Measurements from ENCODE around the gene OPA1.

OPA1 gene

GRCh38 chr3:193620057-193620456 is 27.0 kb downstream of the OPA1 start:
- no peaks in the 10 kb centered on the region for H3K9me3 ChIP-seq (ENCODE audit: control insufficient read depth, insufficient read depth, low read depth, low read length)
- H3K27me3 ChIP-seq (ENCODE audit: control insufficient read depth, insufficient read depth, low read length), result no peaks in the 10 kb centered on the region
- no peak overlapping the region for H3K4me3 ChIP-seq (ENCODE audit: low read depth, low read length)
- no peak overlapping the region for H3K9ac ChIP-seq (ENCODE audit: low read length)
- peaks cover 63% of the 10 kb centered on the region for H3K36me3 ChIP-seq (ENCODE audit: control insufficient read depth, insufficient read depth, low read length)
- no peaks in the 10 kb centered on the region for H3K4me1 ChIP-seq (ENCODE audit: control insufficient read depth, insufficient read depth, low read length)
- no peak overlapping the region for H3K27ac ChIP-seq (ENCODE audit: low read depth, low read length)

- H3K27ac ChIP-seq (ENCODE audit: low read depth, low read length), result no peak overlapping the region
- no peaks in the 10 kb centered on the region for H3K27me3 ChIP-seq (ENCODE audit: control insufficient read depth, insufficient read depth, low read length)
- H3K9me3 ChIP-seq (ENCODE audit: control insufficient read depth, insufficient read depth, low read depth, low read length), result no peaks in the 10 kb centered on the region
- H3K9ac ChIP-seq (ENCODE audit: low read length), result no peak overlapping the region
- H3K4me3 ChIP-seq (ENCODE audit: low read depth, low read length), result no peak overlapping the region
- H3K36me3 ChIP-seq (ENCODE audit: control insufficient read depth, insufficient read depth, low read length), result peaks cover 58% of the 10 kb centered on the region
- no peaks in the 10 kb centered on the region for H3K4me1 ChIP-seq (ENCODE audit: control insufficient read depth, insufficient read depth, low read length)
These were observed 27.6 kb downstream of the OPA1 start for GRCh38 chr3:193620650-193621049.

GRCh38 chr3:193621127-193621526 is 28.1 kb downstream of the OPA1 start:
- 0 out of 2 replicates have a peak, but pooled peaks cover 2% of the 10 kb centered on the region for H3K4me1 ChIP-seq (ENCODE audit: control insufficient read depth, insufficient read depth, low read length)
- H3K9ac ChIP-seq (ENCODE audit: low read length), result no peak overlapping the region
- no peaks in the 10 kb centered on the region for H3K9me3 ChIP-seq (ENCODE audit: control insufficient read depth, insufficient read depth, low read depth, low read length)
- H3K27ac ChIP-seq (ENCODE audit: low read depth, low read length), result no peak overlapping the region
- H3K36me3 ChIP-seq (ENCODE audit: control insufficient read depth, insufficient read depth, low read length), result peaks cover 58% of the 10 kb centered on the region
- H3K4me3 ChIP-seq (ENCODE audit: low read depth, low read length), result no peak overlapping the region
- no peaks in the 10 kb centered on the region for H3K27me3 ChIP-seq (ENCODE audit: control insufficient read depth, insufficient read depth, low read length)

GRCh38 chr3:193630005-193630404 is 37.0 kb downstream of the OPA1 start:
- peaks cover 21% of the 10 kb centered on the region for H3K36me3 ChIP-seq (ENCODE audit: control insufficient read depth, insufficient read depth, low read length)
- no peaks in the 10 kb centered on the region for H3K27me3 ChIP-seq (ENCODE audit: control insufficient read depth, insufficient read depth, low read length)
- H3K4me3 ChIP-seq (ENCODE audit: low read depth, low read length), result no peak overlapping the region
- H3K27ac ChIP-seq (ENCODE audit: low read depth, low read length), result no peak overlapping the region
- no peak overlapping the region for H3K9ac ChIP-seq (ENCODE audit: low read length)
- H3K4me1 ChIP-seq (ENCODE audit: control insufficient read depth, insufficient read depth, low read length), result peaks cover 8% of the 10 kb centered on the region; the same call in 1 of the 2 replicates
- no peaks in the 10 kb centered on the region for H3K9me3 ChIP-seq (ENCODE audit: control insufficient read depth, insufficient read depth, low read depth, low read length)

DNA sequence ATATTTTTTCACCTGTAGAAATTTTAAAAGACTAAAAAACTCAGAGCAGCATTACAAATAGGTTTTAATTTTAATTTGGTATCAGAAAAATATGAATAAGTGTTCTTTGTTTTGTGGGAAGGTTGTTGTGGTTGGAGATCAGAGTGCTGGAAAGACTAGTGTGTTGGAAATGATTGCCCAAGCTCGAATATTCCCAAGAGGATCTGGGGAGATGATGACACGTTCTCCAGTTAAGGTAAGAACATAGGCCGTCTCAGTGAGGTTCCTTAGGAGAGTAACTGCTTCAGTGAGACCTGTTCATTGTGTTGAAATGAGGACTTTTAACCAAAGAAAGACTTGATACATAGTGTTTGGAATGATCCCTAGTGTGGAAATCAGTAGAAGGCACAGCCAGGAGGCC is 44.8 kb downstream of the OPA1 start:
- no peak overlapping the region for H3K4me3 ChIP-seq (ENCODE audit: low read depth, low read length)
- H3K27me3 ChIP-seq (ENCODE audit: control insufficient read depth, insufficient read depth, low read length), result no peaks in the 10 kb centered on the region
- H3K36me3 ChIP-seq (ENCODE audit: control insufficient read depth, insufficient read depth, low read length), result peaks cover 68% of the 10 kb centered on the region
- H3K4me1 ChIP-seq (ENCODE audit: control insufficient read depth, insufficient read depth, low read length), result no peaks in the 10 kb centered on the region
- H3K9ac ChIP-seq (ENCODE audit: low read length), result no peak overlapping the region
- no peak overlapping the region for H3K27ac ChIP-seq (ENCODE audit: low read depth, low read length)
- no peaks in the 10 kb centered on the region for H3K9me3 ChIP-seq (ENCODE audit: control insufficient read depth, insufficient read depth, low read depth, low read length)

- Histone ChIP-seq H3K27ac (ENCODE audit: low read depth, low read length) (no peak overlapping the region), H3K9ac (ENCODE audit: low read length) (no peak overlapping the region), H3K36me3 (ENCODE audit: control insufficient read depth, insufficient read depth, low read length) (peaks cover 78% of the 10 kb centered on the region), H3K4me1 (ENCODE audit: control insufficient read depth, insufficient read depth, low read length) (no peaks in the 10 kb centered on the region; the same call in 1 of the 2 replicates), H3K9me3 (ENCODE audit: control insufficient read depth, insufficient read depth, low read depth, low read length) (no peaks in the 10 kb centered on the region), H3K4me3 (ENCODE audit: low read depth, low read length) (no peak overlapping the region), H3K27me3 (ENCODE audit: control insufficient read depth, insufficient read depth, low read length) (no peaks in the 10 kb centered on the region)
These were observed 45.8 kb downstream of the OPA1 start for GRCh38 chr3:193638833-193639232.

GRCh38 chr3:193640165-193640715 is 47.2 kb downstream of the OPA1 start:
- H3K36me3 ChIP-seq (ENCODE audit: control insufficient read depth, insufficient read depth, low read length), result peaks cover 90% of the 10 kb centered on the region

DNA sequence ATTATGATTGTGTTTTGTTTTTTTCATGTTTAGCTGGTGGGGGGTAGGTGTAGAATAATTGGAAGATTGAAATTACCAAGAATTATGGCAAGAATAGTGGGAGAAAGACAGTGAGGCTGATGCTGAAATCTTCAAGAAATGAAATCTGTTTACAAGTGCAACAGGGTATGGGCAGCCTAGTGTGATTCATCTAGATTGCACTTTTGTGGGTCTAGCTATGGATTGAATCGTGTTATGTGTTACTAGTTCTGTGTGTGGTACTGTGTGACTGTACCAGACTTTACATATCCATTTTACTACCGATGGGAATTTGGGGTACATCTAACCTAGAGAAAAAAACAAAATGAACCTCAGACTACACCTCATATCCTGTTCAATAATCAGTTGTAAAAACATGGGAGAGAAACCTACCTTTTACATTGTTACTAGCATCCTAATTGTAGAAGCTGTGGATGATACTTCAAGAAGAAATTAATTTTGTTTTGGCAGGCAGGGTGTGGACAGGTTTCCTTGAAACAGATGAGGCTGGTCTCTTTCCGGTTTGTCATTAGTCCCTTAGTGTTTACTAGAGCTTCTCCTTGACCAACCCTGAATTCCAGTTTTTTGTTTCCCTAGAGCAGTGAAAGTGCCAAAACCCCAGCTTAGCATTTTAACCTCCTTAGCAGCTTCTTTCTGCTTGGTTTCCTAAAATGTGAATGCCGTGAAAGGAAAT is 47.9 kb downstream of the OPA1 start:
- H3K9me3 ChIP-seq (ENCODE audit: control insufficient read depth, insufficient read depth, low read depth, low read length), result no peaks in the 10 kb centered on the region
- H3K4me1 ChIP-seq (ENCODE audit: control insufficient read depth, insufficient read depth, low read length), result no peaks in the 10 kb centered on the region; the same call in 1 of the 2 replicates
- H3K4me3 ChIP-seq (ENCODE audit: low read depth, low read length), result no peak overlapping the region
- peaks cover 90% of the 10 kb centered on the region for H3K36me3 ChIP-seq (ENCODE audit: control insufficient read depth, insufficient read depth, low read length)
- no peak overlapping the region for H3K27ac ChIP-seq (ENCODE audit: low read depth, low read length)
- no peaks in the 10 kb centered on the region for H3K27me3 ChIP-seq (ENCODE audit: control insufficient read depth, insufficient read depth, low read length)
- no peak overlapping the region for H3K9ac ChIP-seq (ENCODE audit: low read length)

More at GRCh38 chr3:193640165-193640715, 47.2 kb downstream of the OPA1 start:
- Histone ChIP-seq H3K27me3 (ENCODE audit: control insufficient read depth, insufficient read depth, low read length) (no peaks in the 10 kb centered on the region), H3K4me3 (ENCODE audit: low read depth, low read length) (no peak overlapping the region), H3K4me1 (ENCODE audit: control insufficient read depth, insufficient read depth, low read length) (no peaks in the 10 kb centered on the region; the same call in 1 of the 2 replicates), H3K9me3 (ENCODE audit: control insufficient read depth, insufficient read depth, low read depth, low read length) (no peaks in the 10 kb centered on the region), H3K27ac (ENCODE audit: low read depth, low read length) (no peak overlapping the region), H3K9ac (ENCODE audit: low read length) (no peak overlapping the region)

DNA sequence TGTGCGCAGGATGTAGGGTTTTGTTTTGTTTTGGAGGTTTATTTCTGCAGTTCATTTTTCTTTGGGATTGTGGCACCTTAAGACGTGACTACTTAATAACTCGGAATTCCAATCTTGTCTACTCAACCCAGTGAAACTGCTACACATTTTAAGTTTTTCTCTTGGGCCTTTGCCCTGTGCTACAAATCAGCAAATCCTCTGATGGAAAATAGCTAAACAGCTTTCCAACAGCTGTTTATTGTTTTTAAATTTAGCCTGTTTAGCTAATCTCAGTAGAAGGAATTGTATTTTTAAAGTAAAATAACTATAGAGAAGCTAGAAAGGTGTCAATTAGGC is 48.4 kb downstream of the OPA1 start:
- no peaks in the 10 kb centered on the region; the same call in 1 of the 2 replicates for H3K4me1 ChIP-seq (ENCODE audit: control insufficient read depth, insufficient read depth, low read length)
- H3K27ac ChIP-seq (ENCODE audit: low read depth, low read length), result no peak overlapping the region
- no peak overlapping the region for H3K9ac ChIP-seq (ENCODE audit: low read length)
- H3K9me3 ChIP-seq (ENCODE audit: control insufficient read depth, insufficient read depth, low read depth, low read length), result no peaks in the 10 kb centered on the region
- H3K27me3 ChIP-seq (ENCODE audit: control insufficient read depth, insufficient read depth, low read length), result no peaks in the 10 kb centered on the region
- peaks cover 91% of the 10 kb centered on the region for H3K36me3 ChIP-seq (ENCODE audit: control insufficient read depth, insufficient read depth, low read length)
- H3K4me3 ChIP-seq (ENCODE audit: low read depth, low read length), result no peak overlapping the region

DNA sequence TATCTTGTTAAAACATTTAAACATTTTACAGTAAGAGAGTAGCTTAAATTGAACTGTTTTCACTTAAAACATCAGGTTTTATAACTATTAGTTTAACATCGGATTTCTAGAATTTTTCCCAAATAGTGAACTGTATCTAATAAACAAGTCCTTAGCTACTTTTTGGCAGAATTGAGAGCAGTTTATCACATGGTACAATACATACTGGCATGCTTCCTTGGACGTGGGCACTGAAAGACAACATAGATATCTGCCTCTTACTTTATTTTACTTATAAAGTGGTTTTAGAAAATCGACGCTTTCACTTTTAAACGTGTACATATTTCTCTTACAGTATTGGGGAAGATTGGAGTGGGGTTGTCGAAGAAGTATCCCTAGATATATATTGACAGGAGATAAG is 52.8 kb downstream of the OPA1 start:
- no peak overlapping the region for H3K27ac ChIP-seq (ENCODE audit: low read depth, low read length)
- H3K4me3 ChIP-seq (ENCODE audit: low read depth, low read length), result no peak overlapping the region
- no peak overlapping the region for H3K9ac ChIP-seq (ENCODE audit: low read length)
- H3K27me3 ChIP-seq (ENCODE audit: control insufficient read depth, insufficient read depth, low read length), result no peaks in the 10 kb centered on the region
- no peaks in the 10 kb centered on the region for H3K9me3 ChIP-seq (ENCODE audit: control insufficient read depth, insufficient read depth, low read depth, low read length)
- H3K36me3 ChIP-seq (ENCODE audit: control insufficient read depth, insufficient read depth, low read length), result peaks cover 90% of the 10 kb centered on the region
- H3K4me1 ChIP-seq (ENCODE audit: control insufficient read depth, insufficient read depth, low read length), result no peaks in the 10 kb centered on the region; the same call in 1 of the 2 replicates

DNA sequence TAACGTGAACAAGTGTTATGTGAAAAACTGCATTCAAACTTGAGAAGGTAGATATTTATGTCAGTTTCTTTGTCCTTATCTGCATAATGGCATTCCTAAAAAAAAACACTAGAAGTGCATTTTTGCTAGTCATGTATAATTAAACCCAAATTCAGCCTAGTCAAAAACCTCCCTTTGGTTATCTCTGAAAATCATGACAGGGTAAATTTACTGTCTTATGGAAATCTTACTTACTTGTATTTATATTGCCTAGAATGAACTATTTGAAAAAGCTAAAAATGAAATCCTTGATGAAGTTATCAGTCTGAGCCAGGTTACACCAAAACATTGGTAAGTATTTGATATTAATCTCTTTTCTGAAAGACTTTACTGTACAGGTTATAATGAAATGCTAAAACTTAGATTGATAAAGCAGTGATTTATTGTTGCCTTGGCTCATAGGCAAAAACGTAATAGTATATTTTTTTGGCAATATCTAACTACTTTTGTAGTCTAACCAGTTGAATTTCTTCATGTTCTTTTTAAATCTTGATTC is 55.6 kb downstream of the OPA1 start:
- Histone ChIP-seq H3K4me1 (ENCODE audit: control insufficient read depth, insufficient read depth, low read length) (no peaks in the 10 kb centered on the region), H3K9ac (ENCODE audit: low read length) (no peak overlapping the region), H3K36me3 (ENCODE audit: control insufficient read depth, insufficient read depth, low read length) (peaks cover 70% of the 10 kb centered on the region), H3K27ac (ENCODE audit: low read depth, low read length) (no peak overlapping the region), H3K27me3 (ENCODE audit: control insufficient read depth, insufficient read depth, low read length) (no peaks in the 10 kb centered on the region), H3K9me3 (ENCODE audit: control insufficient read depth, insufficient read depth, low read depth, low read length) (no peaks in the 10 kb centered on the region), H3K4me3 (ENCODE audit: low read depth, low read length) (no peak overlapping the region)
